ENCODE results near the gene SLMAP.

Gene SLMAP

DNA sequence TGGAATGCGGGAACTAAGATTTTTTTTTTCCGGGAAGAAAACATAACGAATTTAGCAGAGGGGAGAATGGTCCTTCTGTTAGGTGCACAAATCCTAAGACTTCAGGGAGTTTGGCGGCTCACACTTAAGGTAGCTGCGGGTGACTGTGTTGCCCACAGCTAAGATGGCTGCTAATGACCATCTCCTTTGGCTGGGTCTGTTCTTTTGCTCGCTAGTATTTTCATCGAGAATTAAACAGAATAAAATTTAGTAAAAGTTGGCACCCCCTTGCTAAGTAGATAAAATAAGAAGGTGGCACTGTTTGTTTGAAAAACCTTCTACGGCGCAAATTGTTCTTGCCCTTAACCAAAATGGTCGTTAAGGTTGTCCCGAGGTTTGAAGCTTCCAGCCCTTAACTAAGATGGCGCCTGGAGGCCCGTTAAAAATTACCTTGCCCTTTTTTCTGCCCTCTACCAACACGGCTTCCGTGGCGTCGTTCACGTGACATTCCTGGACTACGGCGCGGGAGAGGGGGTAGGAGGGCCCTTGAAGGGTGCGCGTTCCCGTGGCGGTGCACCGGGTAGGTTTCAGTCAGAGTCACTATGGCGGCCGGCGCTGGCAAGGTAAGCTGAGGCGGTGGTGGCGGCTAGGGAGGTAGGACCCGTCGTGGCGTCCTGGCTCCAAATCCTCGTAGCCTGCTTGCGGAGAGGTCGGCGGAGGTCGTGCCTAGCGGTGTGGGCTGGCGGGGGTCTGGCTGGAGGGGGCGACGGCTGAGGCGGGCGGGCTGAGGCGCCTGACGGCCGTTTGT lies at the start of gene SLMAP:
SLMAP (plus strand) TSS at position 569 of the 787 bp plus-strand sequence. CDS start 1,343 bp downstream, outside the sequence.
- peak; percentile 94 for DNase-seq

GRCh38 chr3:57706462-57706861 lies 49.6 kb upstream of the SLMAP start:
- DNase-seq = no peak

GRCh38 chr3:57709031-57709430 lies 47.1 kb upstream of the SLMAP start:
- no peak for DNase-seq

- no peak for DNase-seq
These were observed 46.5 kb upstream of the SLMAP start for GRCh38 chr3:57709559-57709958.

GRCh38 chr3:57715686-57716085 lies 40.4 kb upstream of the SLMAP start:
- no peak for DNase-seq

GRCh38 chr3:57717205-57717868 lies 38.8 kb upstream of the SLMAP start:
- DNase-seq = no peak

- no peak for DNase-seq
These were observed 38.0 kb upstream of the SLMAP start for GRCh38 chr3:57718118-57718517.

DNA sequence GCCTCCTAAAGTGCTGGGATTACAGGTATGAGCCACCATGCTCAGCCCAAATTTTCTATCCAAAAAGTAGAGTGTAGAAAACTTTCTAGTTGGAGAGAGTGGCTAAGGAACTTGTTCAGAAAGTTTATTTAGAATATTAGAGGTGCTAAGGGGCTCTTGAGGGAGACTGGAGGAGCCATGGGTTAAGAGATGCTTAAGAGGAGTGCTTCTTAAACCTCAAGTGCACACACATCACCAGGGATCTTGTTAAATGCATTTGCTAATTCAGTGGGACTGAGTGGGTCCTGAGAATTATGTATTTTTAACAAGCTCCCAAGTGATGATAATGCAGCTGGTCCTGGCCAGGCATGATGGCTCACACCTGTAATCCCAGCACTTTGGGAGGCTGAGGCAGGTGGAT lies 29.7 kb upstream of the SLMAP start:
- no peak for DNase-seq

- no peak for DNase-seq
These were observed 29.0 kb upstream of the SLMAP start for GRCh38 chr3:57727106-57727505.

DNA sequence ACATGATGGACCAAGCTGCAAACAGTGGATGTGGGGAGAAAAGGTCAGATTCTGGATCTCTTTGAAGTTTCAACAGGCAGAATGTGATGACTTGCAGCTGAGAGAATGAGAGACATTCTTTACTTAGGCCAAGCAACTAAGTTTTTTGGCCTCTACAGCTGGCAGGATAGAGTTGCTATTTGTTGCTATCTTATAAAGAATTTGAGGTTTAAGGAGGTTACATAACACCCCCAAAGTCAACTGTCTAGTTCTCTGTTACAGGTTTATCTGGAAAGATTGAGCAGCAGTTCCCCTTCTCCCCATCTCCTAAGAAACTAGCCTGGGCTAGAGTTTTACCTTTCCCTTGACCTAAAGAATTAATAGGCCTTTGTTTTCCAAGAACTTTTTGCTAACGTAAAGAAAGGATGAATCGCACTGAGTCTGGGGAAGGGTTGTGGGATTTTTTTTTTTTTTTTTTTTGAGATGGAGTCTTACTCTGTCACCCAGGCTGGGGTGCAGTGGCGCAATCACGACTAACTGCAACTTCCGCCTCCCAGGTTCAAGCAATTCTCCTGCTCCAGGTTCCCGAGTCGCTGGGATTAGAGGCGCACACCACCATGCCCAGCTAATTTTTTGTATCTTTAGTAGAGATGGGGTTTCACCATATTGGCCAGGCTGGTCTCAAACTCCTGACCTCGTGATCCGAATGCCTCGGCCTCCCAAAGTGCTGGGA lies 26.6 kb upstream of the SLMAP start:
- no peak for DNase-seq

DNA sequence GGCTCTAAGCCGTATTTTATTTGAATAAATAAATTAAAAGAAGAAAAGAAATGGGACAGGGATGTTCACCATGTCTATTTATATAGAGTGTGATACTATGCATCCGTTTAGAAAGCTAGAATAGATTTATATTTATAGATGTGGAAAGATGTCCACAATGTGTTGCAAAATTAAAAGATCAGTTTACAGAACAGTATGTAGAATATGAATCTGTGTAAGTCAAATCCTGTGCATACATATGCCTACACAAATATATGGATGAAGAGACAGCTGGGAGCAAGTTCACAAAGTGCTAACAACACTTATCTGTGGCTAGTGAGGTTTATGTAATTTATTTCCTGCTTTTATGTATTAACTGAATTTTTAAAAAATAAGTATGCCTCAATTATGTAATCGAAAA lies 25.4 kb upstream of the SLMAP start:
- no peak for DNase-seq

GRCh38 chr3:57731311-57731710 lies 24.8 kb upstream of the SLMAP start:
- no peak for DNase-seq

DNA sequence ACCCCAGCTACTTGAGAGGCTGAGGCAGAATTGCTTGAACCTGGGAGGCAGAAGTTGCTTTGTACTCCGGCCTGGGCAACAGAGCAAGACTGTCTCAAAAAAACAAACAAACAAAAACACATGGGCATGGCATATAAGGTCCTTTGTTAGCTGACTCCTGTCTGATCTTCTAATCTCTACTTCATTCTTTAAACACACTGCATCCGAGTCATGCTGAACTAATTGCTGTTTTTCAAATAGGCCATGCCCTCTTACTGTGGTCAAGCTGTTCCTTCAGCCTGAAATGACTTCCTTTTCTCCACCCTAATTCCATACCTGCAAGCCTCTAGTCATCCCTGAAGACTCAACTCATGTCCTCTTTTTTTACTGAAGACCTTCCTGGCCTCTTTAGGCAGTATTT lies 22.3 kb upstream of the SLMAP start:
- DNase-seq = no peak

DNA sequence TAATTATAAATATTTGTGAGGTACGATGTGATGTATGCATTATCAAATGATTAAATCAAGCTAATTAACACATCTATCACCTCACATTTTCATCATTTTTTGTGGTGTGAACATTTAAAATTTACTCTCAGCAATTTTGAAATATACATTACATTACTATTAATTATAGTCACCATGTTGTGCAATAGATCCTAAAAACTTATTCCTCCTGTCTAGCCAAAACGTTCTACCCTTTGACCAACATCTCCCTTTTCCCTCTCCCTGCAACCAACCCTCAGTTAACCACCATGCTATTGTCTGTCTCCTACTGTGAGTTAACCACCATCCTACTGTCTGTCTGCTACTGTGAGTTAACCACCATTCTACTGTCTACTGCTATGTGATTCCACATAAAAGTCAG lies 20.7 kb upstream of the SLMAP start:
- no peak for DNase-seq

- no peak for DNase-seq
These were observed 18.3 kb upstream of the SLMAP start for GRCh38 chr3:57737840-57738239.

DNA sequence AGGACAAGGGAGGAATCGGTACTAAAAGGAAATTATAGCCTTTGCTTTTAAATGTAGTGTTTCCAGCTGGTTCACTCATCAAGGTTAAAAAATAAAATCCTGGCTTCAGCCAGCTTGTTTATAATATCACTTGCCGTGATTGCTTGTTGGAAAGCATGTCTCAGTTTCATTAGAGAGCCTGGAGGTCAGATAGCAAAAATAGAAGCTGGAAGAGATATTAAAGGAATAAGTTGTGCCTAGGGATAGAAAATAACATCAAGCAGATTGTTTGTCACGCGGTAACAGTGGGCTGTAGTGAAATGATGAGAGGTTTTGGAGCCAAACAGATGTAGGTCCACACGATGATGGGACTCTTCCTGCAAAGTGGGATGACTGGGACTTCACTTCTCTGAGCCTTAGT lies 17.7 kb upstream of the SLMAP start:
- no peak for DNase-seq

DNA sequence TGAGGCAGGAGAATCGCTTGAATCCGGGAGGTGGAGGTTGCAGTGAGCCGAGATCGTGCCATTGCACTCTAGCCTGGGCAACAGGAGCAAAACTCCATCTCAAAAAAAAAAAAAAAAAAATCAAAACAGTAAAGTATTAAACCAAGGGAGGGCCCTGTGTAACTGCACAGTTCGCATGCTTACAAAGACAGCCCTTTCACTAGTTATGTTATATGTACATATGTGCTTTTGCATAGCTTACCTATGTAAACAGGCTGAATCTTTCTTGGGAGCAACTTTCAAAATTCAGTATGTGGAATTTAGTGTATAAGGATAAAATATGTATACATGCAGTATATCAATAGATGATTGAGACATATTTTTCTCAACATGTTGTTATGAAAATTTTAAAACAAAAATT lies 16.1 kb upstream of the SLMAP start:
- no peak for DNase-seq

- DNase-seq = no peak
These were observed 12.6 kb upstream of the SLMAP start for GRCh38 chr3:57743496-57743895.

DNA sequence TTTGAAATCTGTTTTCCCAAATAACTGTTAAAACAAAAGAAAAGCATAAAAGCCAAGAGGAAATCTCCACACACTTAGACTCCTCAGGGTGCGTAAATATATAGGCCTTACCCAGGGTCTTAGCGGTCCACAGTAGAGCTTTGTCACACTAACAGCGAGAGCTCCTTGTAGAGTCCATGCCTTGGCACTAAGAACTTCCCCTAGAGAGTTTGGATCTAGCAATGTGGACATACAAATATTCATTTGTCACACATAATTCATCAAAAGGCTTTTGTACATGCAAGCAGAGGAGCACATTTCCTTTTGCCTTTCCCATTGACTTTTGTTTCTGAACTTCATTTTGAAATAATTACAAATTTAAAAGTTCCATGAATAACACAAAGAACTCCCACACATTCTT lies 11.0 kb upstream of the SLMAP start:
- DNase-seq = no peak

DNA sequence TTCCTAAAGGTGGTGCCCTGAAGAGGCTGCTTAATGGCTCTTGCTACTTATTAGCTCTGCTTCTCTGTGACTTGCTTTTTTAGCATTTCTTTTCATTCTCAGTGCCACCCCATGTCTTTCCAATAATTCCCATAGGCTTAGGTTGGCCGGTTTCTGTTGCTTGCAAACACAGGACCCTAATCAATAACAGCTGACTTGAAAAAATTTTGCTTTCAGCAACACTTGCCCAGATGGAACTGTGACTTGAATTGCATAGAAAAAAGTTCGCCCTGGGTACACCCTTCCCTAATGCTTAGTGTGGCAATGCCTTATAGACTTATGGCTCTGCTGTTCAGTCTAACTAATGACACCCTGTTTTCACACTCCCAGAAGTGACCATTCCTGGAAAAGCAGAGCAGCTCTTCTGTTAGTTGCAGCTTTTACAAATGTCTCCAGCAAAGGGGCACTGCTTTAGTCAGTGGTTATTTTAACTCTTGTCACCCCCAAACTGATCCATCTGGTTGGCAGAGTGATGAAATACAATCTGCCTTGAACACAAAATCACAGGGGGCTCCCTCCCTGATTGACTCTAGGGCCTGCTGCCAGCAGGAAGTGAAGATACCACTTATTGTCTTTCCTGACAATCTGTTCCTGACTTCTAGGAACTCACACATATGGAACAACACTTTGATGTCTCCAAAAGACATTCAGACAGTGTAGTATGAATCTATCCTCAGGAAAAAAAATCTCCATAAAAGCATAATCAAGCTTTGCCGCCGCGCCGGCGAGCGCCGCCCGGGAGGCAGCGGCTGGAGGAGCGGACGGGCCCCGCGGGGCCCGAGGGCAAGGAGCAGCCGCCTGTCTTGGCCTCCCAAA lies 9.7 kb upstream of the SLMAP start:
- DNase-seq = no peak

GRCh38 chr3:57749542-57749941 lies 6.6 kb upstream of the SLMAP start:
- DNase-seq = no peak

- no peak for DNase-seq
These were observed 3.8 kb upstream of the SLMAP start for GRCh38 chr3:57752307-57752706.

- DNase-seq = no peak
These were observed 3.1 kb upstream of the SLMAP start for GRCh38 chr3:57753016-57753415.
